BLaER1 (cell line): ENCODE results near the gene WASF1.

Experiments
- H3K27ac ChIP-seq: shearing (Covaris generic); formaldehyde crosslinking; 2 replicates; pipeline ENCODE4 v1.8.1; 2022
- H3K27me3 ChIP-seq: shearing (Covaris generic); formaldehyde crosslinking; 2 replicates; pipeline ENCODE4 v1.8.1; 2022
- H3K36me3 ChIP-seq: shearing (Covaris generic); formaldehyde crosslinking; 2 replicates; pipeline ENCODE4 v1.8.1; 2022
- H3K4me1 ChIP-seq: shearing (Covaris generic); formaldehyde crosslinking; 2 replicates; pipeline ENCODE4 v1.8.1; 2022
- H3K4me2 ChIP-seq: shearing (Covaris generic); formaldehyde crosslinking; 2 replicates; pipeline ENCODE4 v1.8.1; 2022
- H3K4me3 ChIP-seq: shearing (Covaris generic); formaldehyde crosslinking; 2 replicates; pipeline ENCODE4 v1.8.1; 2022
- H3K9ac ChIP-seq: shearing (Covaris generic); formaldehyde crosslinking; 2 replicates; pipeline ENCODE4 v1.8.1; 2022
- H3K9me3 ChIP-seq: shearing (Covaris generic); formaldehyde crosslinking; 2 replicates; pipeline ENCODE4 v1.8.1; 2022
- H4K20me1 ChIP-seq: shearing (Covaris generic); formaldehyde crosslinking; 2 replicates; pipeline ENCODE4 v1.8.1; 2022
- Cebpa-rat ChIP-seq: shearing (Covaris generic); IDR thresholded peaks from 2 replicates; pipeline ENCODE4 v1.8.1; 2022

WASF1 gene

GRCh38 chr6:110179406-110180227 is at the start of gene WASF1:
Gene WASF1 (minus strand): TSS chr6:110179670. CDS start chr6:110127601, 52,069 bp downstream.
- Histone ChIP-seq H3K27ac (peak within 1 kb of the TSS; percentile 100), H3K4me2 (peak within 1 kb of the TSS; percentile 90), H3K4me1 (peaks cover 43% of the 10 kb centered on the region), H3K9me3 (no peaks in the 10 kb centered on the region), H3K9ac (peak within 1 kb of the TSS; percentile 99), H4K20me1 (peaks cover 76% of the 10 kb centered on the region), H3K4me3 (peak within 1 kb of the TSS; percentile 91), H3K36me3 (peaks cover 15% of the 10 kb centered on the region; the same call in 1 of the 2 replicates), H3K27me3 (no peaks in the 10 kb centered on the region)
- TF ChIP-seq Cebpa-rat: peak; percentile 92

- Histone ChIP-seq H3K36me3 (peaks cover 64% of the 10 kb centered on the region), H3K4me3 (no peak overlapping the region)
Measured at GRCh38 chr6:110226261-110226660, 46.8 kb upstream of the WASF1 start.

GRCh38 chr6:110221738-110222137 is 42.3 kb upstream of the WASF1 start:
- Histone ChIP-seq H3K9ac (no peak overlapping the region), H3K27me3 (no peaks in the 10 kb centered on the region), H4K20me1 (no peaks in the 10 kb centered on the region), H3K9me3 (no peaks in the 10 kb centered on the region), H3K36me3 (peaks cover 80% of the 10 kb centered on the region), H3K4me3 (no peak overlapping the region), H3K4me1 (no peaks in the 10 kb centered on the region), H3K4me2 (no peak overlapping the region), H3K27ac (no peak overlapping the region)
- no peak for TF ChIP-seq Cebpa-rat

More at GRCh38 chr6:110226261-110226660, 46.8 kb upstream of the WASF1 start:
- Histone ChIP-seq H3K4me2 (no peak overlapping the region), H4K20me1 (no peaks in the 10 kb centered on the region), H3K9ac (no peak overlapping the region), H3K9me3 (no peaks in the 10 kb centered on the region), H3K4me1 (no peaks in the 10 kb centered on the region), H3K27ac (no peak overlapping the region), H3K27me3 (no peaks in the 10 kb centered on the region)
- no peak for TF ChIP-seq Cebpa-rat

- no peak overlapping the region for H3K27ac ChIP-seq
- TF ChIP-seq Cebpa-rat: no peak
Measured at GRCh38 chr6:110217266-110217665, 37.8 kb upstream of the WASF1 start.

GRCh38 chr6:110216140-110216539 is 36.7 kb upstream of the WASF1 start:
- Histone ChIP-seq H3K9me3 (no peaks in the 10 kb centered on the region), H4K20me1 (no peaks in the 10 kb centered on the region), H3K27ac (no peak overlapping the region), H3K4me1 (0 out of 2 replicates have a peak, but pooled peaks cover 5% of the 10 kb centered on the region), H3K36me3 (peaks cover 95% of the 10 kb centered on the region), H3K27me3 (no peaks in the 10 kb centered on the region), H3K4me2 (no peak overlapping the region), H3K9ac (no peak overlapping the region), H3K4me3 (no peak overlapping the region)
- TF ChIP-seq Cebpa-rat: no peak

More at GRCh38 chr6:110217266-110217665, 37.8 kb upstream of the WASF1 start:
- H3K4me1 ChIP-seq: 0 out of 2 replicates have a peak, but pooled peaks cover 5% of the 10 kb centered on the region
- no peaks in the 10 kb centered on the region for H3K27me3 ChIP-seq
- H3K4me3 ChIP-seq: no peak overlapping the region
- H3K9ac ChIP-seq: no peak overlapping the region
- peaks cover 92% of the 10 kb centered on the region for H3K36me3 ChIP-seq
- H3K9me3 ChIP-seq: no peaks in the 10 kb centered on the region
- no peaks in the 10 kb centered on the region for H4K20me1 ChIP-seq
- no peak overlapping the region for H3K4me2 ChIP-seq

- Histone ChIP-seq H3K27me3 (no peaks in the 10 kb centered on the region), H3K4me3 (no peak overlapping the region), H3K9ac (no peak overlapping the region), H4K20me1 (no peaks in the 10 kb centered on the region), H3K4me1 (0 out of 2 replicates have a peak, but pooled peaks cover 5% of the 10 kb centered on the region), H3K27ac (no peak overlapping the region), H3K4me2 (no peak overlapping the region), H3K9me3 (no peaks in the 10 kb centered on the region), H3K36me3 (peaks cover 94% of the 10 kb centered on the region)
- TF ChIP-seq Cebpa-rat: no peak
Measured at GRCh38 chr6:110214338-110214737, 34.9 kb upstream of the WASF1 start.

- Histone ChIP-seq H3K9me3 (no peaks in the 10 kb centered on the region), H3K27me3 (no peaks in the 10 kb centered on the region), H3K36me3 (peaks cover 94% of the 10 kb centered on the region)
Measured at GRCh38 chr6:110211753-110212152, 32.3 kb upstream of the WASF1 start.

GRCh38 chr6:110207652-110208051 is 28.2 kb upstream of the WASF1 start:
- no peak for TF ChIP-seq Cebpa-rat
- H3K4me2 ChIP-seq: no peak overlapping the region
- peaks cover 7% of the 10 kb centered on the region for H4K20me1 ChIP-seq
- H3K4me3 ChIP-seq: no peak overlapping the region
- H3K4me1 ChIP-seq: peaks cover 10% of the 10 kb centered on the region; the same call in 1 of the 2 replicates
- H3K9me3 ChIP-seq: no peaks in the 10 kb centered on the region
- H3K27me3 ChIP-seq: no peaks in the 10 kb centered on the region
- no peak overlapping the region for H3K9ac ChIP-seq
- H3K27ac ChIP-seq: no peak overlapping the region
- peaks cover 73% of the 10 kb centered on the region for H3K36me3 ChIP-seq

More at GRCh38 chr6:110211753-110212152, 32.3 kb upstream of the WASF1 start:
- H3K4me1 ChIP-seq: 0 out of 2 replicates have a peak, but pooled peaks cover 5% of the 10 kb centered on the region
- H3K4me2 ChIP-seq: no peak overlapping the region
- no peak overlapping the region for H3K9ac ChIP-seq
- no peak overlapping the region for H3K27ac ChIP-seq
- H4K20me1 ChIP-seq: peaks cover 5% of the 10 kb centered on the region; the same call in 1 of the 2 replicates
- H3K4me3 ChIP-seq: no peak overlapping the region
- TF ChIP-seq Cebpa-rat: no peak

- Histone ChIP-seq H3K4me1 (peaks cover 10% of the 10 kb centered on the region; the same call in 1 of the 2 replicates), H3K4me2 (no peak overlapping the region), H4K20me1 (peaks cover 22% of the 10 kb centered on the region), H3K27me3 (no peaks in the 10 kb centered on the region), H3K9ac (no peak overlapping the region), H3K36me3 (peaks cover 31% of the 10 kb centered on the region), H3K4me3 (no peak overlapping the region), H3K9me3 (0 out of 2 replicates have a peak, but pooled peaks cover 5% of the 10 kb centered on the region), H3K27ac (no peak overlapping the region)
- TF ChIP-seq Cebpa-rat: no peak
Measured at GRCh38 chr6:110201151-110201884, 21.8 kb upstream of the WASF1 start.

- TF ChIP-seq Cebpa-rat: no peak
- H4K20me1 ChIP-seq: peaks cover 35% of the 10 kb centered on the region
- H3K4me2 ChIP-seq: no peak overlapping the region
- H3K9me3 ChIP-seq: 0 out of 2 replicates have a peak, but pooled peaks cover 5% of the 10 kb centered on the region
- peaks cover 37% of the 10 kb centered on the region for H3K36me3 ChIP-seq
- H3K4me3 ChIP-seq: no peak overlapping the region
- H3K27ac ChIP-seq: no peak overlapping the region
- no peak overlapping the region for H3K9ac ChIP-seq
- no peaks in the 10 kb centered on the region for H3K4me1 ChIP-seq
- no peaks in the 10 kb centered on the region for H3K27me3 ChIP-seq
Measured at GRCh38 chr6:110198561-110198960, 19.1 kb upstream of the WASF1 start.
